Prostate gland (tissue), 2 donors: ENCODE measurements around the gene TTLL13. TPM values are rescaled to one million over a fixed set of nuclear protein-coding genes. Genes with fewer than 3 reads are reported as not detected.
"Not testable (repeated sequence)": the region's sequence is repeated elsewhere in the genome, so short reads cannot be mapped to it uniquely, and the experiment has no call there.

Experiments
- DNase-seq: peaks from one replicate; pipeline ENCODE4 v3.0.0-alpha.2; 2019; ENCODE audit warnings: low spot score
- H3K27ac ChIP-seq, 2 donors: fragments of 200-600 bp; sonication (generic); 2 replicates each; pipeline ENCODE4 v1.5.1; 2017 to 2019
- H3K27me3 ChIP-seq: fragments of 200-600 bp; sonication (generic); replicated peaks from 2 replicates; pipeline ENCODE4 v1.5.1; 2019; ENCODE audit not compliant: insufficient read depth
- H3K36me3 ChIP-seq, 2 donors: fragments of 200-600 bp; sonication (generic); 1 replicate in 1 of 2; 2 replicates in 1 of 2; pipeline versions ENCODE4 v1.5.1 to v1.8.1; 2017 to 2019
- H3K4me1 ChIP-seq: fragments of 200-600 bp; sonication (generic); replicated peaks from 2 replicates; pipeline ENCODE4 v1.5.1; 2019
- H3K4me3 ChIP-seq, 2 donors: fragments of 200-600 bp; sonication (generic); 2 replicates each; pipeline ENCODE4 v1.5.1; 2017 to 2019
- H3K9me3 ChIP-seq: fragments of 200-600 bp; sonication (generic); 2 replicates; pipeline ENCODE4 v1.5.1; 2017
- CTCF ChIP-seq, 4 experiments: fragments of 200-600 bp in 2 of 4; fragments of 450-650 bp in 2 of 4; sonication (generic) in 2 of 4; IDR thresholded peaks; 1 replicate in 3 of 4; 2 replicates in 1 of 4; pipeline ENCODE4 v1.5.1; 2016 to 2019; ENCODE audit warnings: antibody characterized with exemption in 4 of 4, mild to moderate bottlenecking in 2 of 4, moderate library complexity in 2 of 4
- POLR2A ChIP-seq: fragments of 450-650 bp; IDR thresholded peaks from one replicate; pipeline ENCODE4 v1.6.1; 2016; ENCODE audit warnings: antibody characterized with exemption, mild to moderate bottlenecking
- POLR2AphosphoS5 ChIP-seq: sonication (generic); formaldehyde crosslinking; IDR thresholded peaks from one replicate; pipeline ENCODE4 v1.6.1; 2017; ENCODE audit warnings: antibody characterized with exemption
- WGBS: methylation state at CpG from one replicate; pipeline ENCODE4 v1.1.5; 2018; 5-methylcytosine and 5-hydroxymethylcytosine counted together
- intact Hi-C: fragments of 100-400 bp; cut with DNase I; formaldehyde crosslinking; loops from one replicate; pipeline ENCODE4 v1.14.2; 2022
- total RNA-seq, 2 donors: library from RNA; depleted of rRNA; stranded (reverse); fragments of >200 nt; gene quantifications; one replicate each; pipeline ENCODE4 v1.1.0, GENCODE V29; 2016

Gene TTLL13
- total RNA-seq, 2 donors from 2014 or later: 0.51 TPM; not detected in 1

DNA sequence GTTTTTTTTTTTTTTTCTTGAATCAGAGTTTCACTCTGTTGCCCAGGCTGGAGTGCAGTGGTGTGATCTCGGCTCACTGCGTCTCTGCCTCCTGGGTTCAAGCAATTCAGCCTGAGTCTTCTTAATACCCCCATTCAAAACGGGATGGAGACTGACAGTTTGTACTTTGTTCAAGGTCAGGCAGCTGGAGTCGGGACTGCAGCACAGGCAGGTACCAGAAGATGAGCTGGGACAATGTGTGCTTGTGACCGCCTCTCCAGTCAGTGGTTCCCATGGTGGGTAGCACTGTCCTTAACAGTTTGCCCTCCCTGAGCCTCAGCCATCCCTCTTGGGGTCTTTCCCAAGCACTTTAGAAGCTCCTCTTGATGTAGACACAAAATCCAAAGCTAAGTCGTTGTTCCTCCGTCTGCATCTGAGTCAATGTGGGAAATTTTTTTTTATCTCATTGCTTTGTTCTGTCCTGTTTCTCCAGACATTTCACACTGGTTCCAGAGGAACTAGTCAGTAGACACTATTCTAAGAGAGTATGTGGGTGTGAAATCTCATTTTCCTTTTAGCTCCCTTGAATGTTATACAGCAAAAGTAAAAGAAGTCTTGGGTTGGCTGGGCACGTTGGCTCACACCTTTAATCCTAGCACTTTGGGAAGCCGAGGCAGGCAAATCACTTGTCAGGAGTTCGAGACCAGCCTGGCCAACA is 5.3 kb upstream of the TTLL13 start:
- no peak overlapping the region for H3K4me3 ChIP-seq
- H3K27me3 ChIP-seq: no peaks in the 10 kb centered on the region
- no peak overlapping the region for H3K27ac ChIP-seq
- no peak for DNase-seq
- H3K4me1 ChIP-seq: no peaks in the 10 kb centered on the region
- intact Hi-C loops: no loop called here
- no peak for TF ChIP-seq POLR2AphosphoS5
- no peak for TF ChIP-seq POLR2A
- no peak for TF ChIP-seq CTCF (IDR thresholded peaks at IDR 0.05)
- H3K36me3 ChIP-seq: no peaks in the 10 kb centered on the region
- no peaks in the 10 kb centered on the region for H3K9me3 ChIP-seq
- 87% methylated on average over 10 of the region's 10 CpGs for WGBS

DNA sequence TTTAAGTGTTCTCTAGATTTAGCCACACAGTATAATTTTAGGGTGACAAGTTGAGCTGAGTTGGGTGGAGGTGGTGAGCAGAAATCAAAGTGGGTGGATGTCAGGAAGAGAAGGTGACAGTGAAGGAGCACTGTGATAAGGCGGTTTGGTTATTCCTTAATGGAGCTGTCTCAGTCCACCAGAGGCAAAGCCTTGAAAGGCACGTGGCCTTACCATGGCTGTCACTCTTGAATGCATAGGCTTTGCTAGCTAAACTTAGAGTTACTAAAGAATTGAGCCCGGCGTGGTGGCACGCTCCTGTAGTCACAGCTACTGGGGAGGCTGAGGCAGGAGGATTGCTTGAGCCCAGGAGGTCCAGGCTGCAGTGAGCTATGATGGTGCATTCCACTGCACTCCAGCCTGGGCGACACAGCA is 560 bp upstream of the TTLL13 start:
- no peak overlapping the region for H3K27ac ChIP-seq
- WGBS: 67% methylated on average over 6 of the region's 6 CpGs
- no peaks in the 10 kb centered on the region for H3K36me3 ChIP-seq
- no peaks in the 10 kb centered on the region for H3K27me3 ChIP-seq
- no peaks in the 10 kb centered on the region for H3K9me3 ChIP-seq
- no peak for DNase-seq
- TF ChIP-seq POLR2A (no peak), CTCF (IDR thresholded peaks at IDR 0.05) (no peak), POLR2AphosphoS5 (no peak)
- intact Hi-C loops: loop anchor here (2.0 kb wide), 1 partner anchor 14 kb away; the partner anchor contains the start of gene GDPGP1
- H3K4me1 ChIP-seq: no peaks in the 10 kb centered on the region
- peak overlapping the region in 1 of 2 donors; percentile 43 for H3K4me3 ChIP-seq

GRCh38 chr15:90257776-90258175 is 8.4 kb downstream of the TTLL13 start:
- Histone ChIP-seq H3K4me1 (no peaks in the 10 kb centered on the region), H3K27ac (no peak overlapping the region), H3K27me3 (no peaks in the 10 kb centered on the region), H3K4me3 (no peak overlapping the region), H3K9me3 (no peaks in the 10 kb centered on the region), H3K36me3 (no peaks in the 10 kb centered on the region)
- DNase-seq: no peak
- TF ChIP-seq CTCF (IDR thresholded peaks at IDR 0.05) (no peak), POLR2AphosphoS5 (no peak), POLR2A (no peak)
- WGBS: 78% methylated on average over 7 of the region's 7 CpGs
- intact Hi-C loops: no loop called here

DNA sequence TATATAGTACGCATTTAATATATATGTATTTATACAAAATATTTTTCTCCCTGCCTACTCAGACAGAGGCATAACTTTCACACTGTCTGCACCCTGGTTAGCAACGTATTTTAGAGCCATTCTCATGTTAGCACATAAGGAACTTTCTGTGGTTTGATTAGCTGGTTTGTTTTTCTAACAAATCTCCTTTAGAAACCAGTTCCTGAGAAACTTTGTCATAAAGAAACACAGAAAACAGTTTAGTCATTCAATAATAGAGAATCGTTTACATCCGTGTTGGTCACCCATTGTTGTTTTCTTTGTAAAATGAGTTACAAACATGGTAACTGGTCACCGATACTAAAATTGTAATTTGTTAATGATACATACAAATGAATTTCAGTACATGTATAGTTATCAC is 10.2 kb downstream of the TTLL13 start:
- intact Hi-C loops: no loop called here
- 82% methylated on average over 5 of the region's 5 CpGs for WGBS
- DNase-seq: no peak

GRCh38 chr15:90260731-90261130 is 11.4 kb downstream of the TTLL13 start:
- H3K4me3 ChIP-seq, DNase-seq, H3K27me3 ChIP-seq, intact Hi-C loops, H3K27ac ChIP-seq, H3K9me3 ChIP-seq, H3K4me1 ChIP-seq, H3K36me3 ChIP-seq: not testable (repeated sequence)
- WGBS: 87% methylated on average over 6 of the region's 6 CpGs

More for the DNA sequence above, 10.2 kb downstream of the TTLL13 start:
- Histone ChIP-seq H3K36me3 (no peaks in the 10 kb centered on the region), H3K27ac (no peak overlapping the region), H3K4me3 (no peak overlapping the region), H3K4me1 (no peaks in the 10 kb centered on the region), H3K9me3 (no peaks in the 10 kb centered on the region), H3K27me3 (no peaks in the 10 kb centered on the region)
- TF ChIP-seq CTCF (IDR thresholded peaks at IDR 0.05) (no peak), POLR2A (no peak), POLR2AphosphoS5 (no peak)
